Thymus (tissue), 11 donors: ENCODE data around the gene ICA1. TPM values are rescaled to one million over a fixed set of nuclear protein-coding genes. Genes with fewer than 3 reads are reported as not detected.

Experiments
- DNase-seq, 9 donors: peaks; one replicate each; pipeline ENCODE4 v3.0.0-alpha.2; 2013; ENCODE audit warnings: low spot score in 9 of 9, low read depth in 6 of 9, missing footprints in 1 of 9
- H3K27ac ChIP-seq, 2 donors: one replicate each; pipeline ENCODE4 v1.5.1; 2013; ENCODE audit warnings: control low read depth in 1 of 2, low read depth in 1 of 2, low read length in 1 of 2, mild to moderate bottlenecking in 1 of 2, moderate library complexity in 1 of 2
- H3K27me3 ChIP-seq, 2 donors: one replicate each; pipeline ENCODE4 v1.5.1; 2013; ENCODE audit warnings: low read length in 1 of 2; ENCODE audit not compliant: control insufficient read depth in 2 of 2, insufficient read depth in 1 of 2
- H3K36me3 ChIP-seq, 2 donors: one replicate each; pipeline ENCODE4 v1.5.1; 2013; ENCODE audit warnings: low read length in 1 of 2, mild to moderate bottlenecking in 1 of 2, moderate library complexity in 1 of 2; ENCODE audit not compliant: control insufficient read depth in 2 of 2, insufficient read depth in 2 of 2
- H3K4me1 ChIP-seq, 2 donors: one replicate each; pipeline ENCODE4 v1.5.1; 2013; ENCODE audit warnings: low read length in 2 of 2; ENCODE audit not compliant: control insufficient read depth in 2 of 2, insufficient read depth in 2 of 2
- H3K4me3 ChIP-seq, 2 donors: one replicate each; pipeline ENCODE4 v1.5.1; 2013; ENCODE audit warnings: low read length in 2 of 2, control low read depth in 1 of 2, mild to moderate bottlenecking in 1 of 2
- H3K9me3 ChIP-seq, 2 donors: one replicate each; pipeline ENCODE4 v1.5.1; 2013; ENCODE audit warnings: low read length in 1 of 2, mild to moderate bottlenecking in 1 of 2; ENCODE audit not compliant: control insufficient read depth in 2 of 2, insufficient read depth in 1 of 2
- WGBS: extraction: QIAGEN DNeasy Blood & Tissue Kit; methylation state at CpG from one replicate; pipeline ENCODE4 v1.1.7; 2013; 5-methylcytosine and 5-hydroxymethylcytosine counted together
- polyA plus RNA-seq: library from polyadenylated mRNA; stranded (reverse); fragments of 200-250 nt; gene quantifications from one replicate; pipeline ENCODE4 v1.2.3, GENCODE V29; 2013
- total RNA-seq: library from RNA; stranded (reverse); fragments of 120-200 nt; gene quantifications from one replicate; pipeline ENCODE4 v1.2.4, GENCODE V29; 2013
- donor health status: healthy.

Gene ICA1
- total and polyA plus RNA-seq, 2 donors, result 6.3 to 18.5 TPM

- Histone ChIP-seq H3K9me3 (no peaks in the 10 kb centered on the region), H3K4me3 (no peak overlapping the region), H3K4me1 (no peaks in the 10 kb centered on the region), H3K27ac (no peak overlapping the region), H3K36me3 (no peaks in the 10 kb centered on the region), H3K27me3 (no peaks in the 10 kb centered on the region)
- 100% methylated on average over 1 of the region's 1 CpG for WGBS
- DNase-seq, result no peak
Observed at GRCh38 chr7:8211725-8212096, 50.3 kb downstream of the ICA1 start.

GRCh38 chr7:8210845-8211724 is 50.9 kb downstream of the ICA1 start:
- WGBS, result 80% methylated on average over 10 of the region's 10 CpGs
- no peak for DNase-seq
- no peaks in the 10 kb centered on the region for H3K36me3 ChIP-seq
- no peaks in the 10 kb centered on the region for H3K27me3 ChIP-seq
- H3K27ac ChIP-seq, result no peak overlapping the region
- no peaks in the 10 kb centered on the region for H3K9me3 ChIP-seq
- no peaks in the 10 kb centered on the region for H3K4me1 ChIP-seq
- H3K4me3 ChIP-seq, result no peak overlapping the region

GRCh38 chr7:8209353-8209752 is 52.6 kb downstream of the ICA1 start:
- H3K36me3 ChIP-seq, result no peaks in the 10 kb centered on the region
- no peaks in the 10 kb centered on the region for H3K27me3 ChIP-seq
- 94% methylated on average over 4 of the region's 4 CpGs for WGBS
- no peak overlapping the region for H3K4me3 ChIP-seq
- DNase-seq, result no peak
- no peaks in the 10 kb centered on the region for H3K4me1 ChIP-seq
- H3K27ac ChIP-seq, result no peak overlapping the region
- no peaks in the 10 kb centered on the region for H3K9me3 ChIP-seq

GRCh38 chr7:8208816-8209215 is 53.2 kb downstream of the ICA1 start:
- no peak for DNase-seq
- Histone ChIP-seq H3K9me3 (no peaks in the 10 kb centered on the region), H3K4me3 (no peak overlapping the region), H3K27me3 (no peaks in the 10 kb centered on the region), H3K36me3 (no peaks in the 10 kb centered on the region), H3K27ac (no peak overlapping the region), H3K4me1 (no peaks in the 10 kb centered on the region)
- 91% methylated on average over 2 of the region's 2 CpGs for WGBS

- no peaks in the 10 kb centered on the region for H3K9me3 ChIP-seq
- H3K4me3 ChIP-seq, result no peak overlapping the region
- H3K36me3 ChIP-seq, result no peaks in the 10 kb centered on the region
- no peaks in the 10 kb centered on the region for H3K4me1 ChIP-seq
- H3K27me3 ChIP-seq, result no peaks in the 10 kb centered on the region
- no peak for DNase-seq
- no peak overlapping the region for H3K27ac ChIP-seq
- WGBS, result 100% methylated on average over 1 of the region's 1 CpG
Observed at GRCh38 chr7:8206956-8207355, 55.0 kb downstream of the ICA1 start.

- Histone ChIP-seq H3K36me3 (no peaks in the 10 kb centered on the region), H3K4me3 (no peak overlapping the region), H3K9me3 (no peaks in the 10 kb centered on the region), H3K4me1 (peaks cover 0 to 3% of the 10 kb centered on the region in 2 donors), H3K27ac (no peak overlapping the region), H3K27me3 (no peaks in the 10 kb centered on the region)
- no peak for DNase-seq
- WGBS, result 97% methylated on average over 5 of the region's 5 CpGs
Observed at GRCh38 chr7:8205537-8205936, 56.4 kb downstream of the ICA1 start.

GRCh38 chr7:8205031-8205387 is 57.0 kb downstream of the ICA1 start:
- H3K27me3 ChIP-seq, result no peaks in the 10 kb centered on the region
- no peaks in the 10 kb centered on the region for H3K9me3 ChIP-seq
- H3K36me3 ChIP-seq, result no peaks in the 10 kb centered on the region
- WGBS, result 100% methylated on average over 2 of the region's 2 CpGs
- H3K27ac ChIP-seq, result no peak overlapping the region
- peaks cover 0 to 3% of the 10 kb centered on the region in 2 donors for H3K4me1 ChIP-seq
- DNase-seq, result no peak
- no peak overlapping the region for H3K4me3 ChIP-seq

GRCh38 chr7:8204339-8205030 is 57.5 kb downstream of the ICA1 start:
- 98% methylated on average over 7 of the region's 7 CpGs for WGBS
- DNase-seq, result no peak
- no peak overlapping the region for H3K4me3 ChIP-seq
- no peak overlapping the region for H3K27ac ChIP-seq
- H3K4me1 ChIP-seq, result peaks cover 0 to 3% of the 10 kb centered on the region in 2 donors
- H3K36me3 ChIP-seq, result no peaks in the 10 kb centered on the region
- no peaks in the 10 kb centered on the region for H3K9me3 ChIP-seq
- no peaks in the 10 kb centered on the region for H3K27me3 ChIP-seq

- Histone ChIP-seq H3K4me3 (no peak overlapping the region), H3K27me3 (no peaks in the 10 kb centered on the region), H3K4me1 (peaks cover 0 to 6% of the 10 kb centered on the region in 2 donors), H3K36me3 (no peaks in the 10 kb centered on the region), H3K27ac (no peak overlapping the region), H3K9me3 (no peaks in the 10 kb centered on the region)
- WGBS, result 78% methylated on average over 3 of the region's 3 CpGs
- DNase-seq, result no peak
Observed at GRCh38 chr7:8201846-8202441, 60.0 kb downstream of the ICA1 start.
